GM12864 (cell line): Measurements from ENCODE around the gene ADGRG6.

Experiments
- DNase-seq: peaks from one replicate; pipeline ENCODE4 v3.0.0-alpha.2; 2011; ENCODE audit warnings: low read depth
- H3K4me3 ChIP-seq: 2 replicates; pipeline ENCODE4 v1.5.1; 2011; ENCODE audit warnings: mild to moderate bottlenecking, low read depth, low read length, control low read depth
- TF ChIP-seq, protein P1 (sequence below): IDR thresholded peaks from 2 replicates; pipeline ENCODE4 v1.5.1; 2011; ENCODE audit warnings: low read depth, mild to moderate bottlenecking, moderate library complexity, low read length, control low read depth, inconsistent platforms; ENCODE audit errors: missing control alignments

ADGRG6 gene

DNA sequence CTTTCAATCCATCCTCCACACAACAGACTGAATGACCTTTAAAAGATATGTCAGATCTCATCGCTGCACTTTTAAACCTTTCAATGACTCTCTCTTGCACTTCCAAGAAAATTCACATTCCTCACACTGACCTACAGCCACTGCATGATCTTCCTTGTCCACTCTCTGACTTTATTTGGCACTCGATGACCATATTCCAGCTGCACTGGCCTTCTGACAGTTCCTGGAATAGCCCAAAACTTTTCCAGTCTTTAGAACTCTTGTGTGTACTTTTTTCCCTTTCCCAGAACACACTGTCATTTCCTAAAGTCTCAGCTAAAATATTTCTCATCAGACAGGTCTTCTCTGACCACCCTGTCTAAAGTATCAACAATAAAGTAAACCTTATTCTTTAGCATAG is 174.6 kb downstream of the ADGRG6 start:
- H3K4me3 ChIP-seq: no peak overlapping the region
- TF ChIP-seq, protein P1, sequence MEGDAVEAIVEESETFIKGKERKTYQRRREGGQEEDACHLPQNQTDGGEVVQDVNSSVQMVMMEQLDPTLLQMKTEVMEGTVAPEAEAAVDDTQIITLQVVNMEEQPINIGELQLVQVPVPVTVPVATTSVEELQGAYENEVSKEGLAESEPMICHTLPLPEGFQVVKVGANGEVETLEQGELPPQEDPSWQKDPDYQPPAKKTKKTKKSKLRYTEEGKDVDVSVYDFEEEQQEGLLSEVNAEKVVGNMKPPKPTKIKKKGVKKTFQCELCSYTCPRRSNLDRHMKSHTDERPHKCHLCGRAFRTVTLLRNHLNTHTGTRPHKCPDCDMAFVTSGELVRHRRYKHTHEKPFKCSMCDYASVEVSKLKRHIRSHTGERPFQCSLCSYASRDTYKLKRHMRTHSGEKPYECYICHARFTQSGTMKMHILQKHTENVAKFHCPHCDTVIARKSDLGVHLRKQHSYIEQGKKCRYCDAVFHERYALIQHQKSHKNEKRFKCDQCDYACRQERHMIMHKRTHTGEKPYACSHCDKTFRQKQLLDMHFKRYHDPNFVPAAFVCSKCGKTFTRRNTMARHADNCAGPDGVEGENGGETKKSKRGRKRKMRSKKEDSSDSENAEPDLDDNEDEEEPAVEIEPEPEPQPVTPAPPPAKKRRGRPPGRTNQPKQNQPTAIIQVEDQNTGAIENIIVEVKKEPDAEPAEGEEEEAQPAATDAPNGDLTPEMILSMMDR: no peak
- no peak for DNase-seq

DNA sequence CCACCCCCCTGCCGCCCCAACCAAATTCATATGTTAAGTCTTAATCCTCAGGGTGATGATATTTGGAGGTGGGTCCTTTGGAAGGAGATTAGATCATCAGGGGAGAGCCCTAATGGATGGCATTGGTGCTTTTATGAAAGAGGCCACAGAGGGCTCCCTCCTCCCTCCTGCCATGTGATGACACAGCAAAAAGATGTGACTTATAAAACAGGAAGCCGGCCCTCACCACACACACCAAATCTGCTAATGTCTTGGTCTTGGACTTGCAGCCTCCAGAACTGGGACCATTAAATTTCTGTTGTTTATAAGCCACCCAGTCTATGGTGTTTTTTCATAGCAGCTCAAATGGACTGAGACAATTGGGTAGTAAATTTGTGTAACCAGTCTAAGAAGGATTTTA is 176.3 kb downstream of the ADGRG6 start:
- no peak overlapping the region for H3K4me3 ChIP-seq
- TF ChIP-seq, protein P1: no peak
- DNase-seq: no peak

DNA sequence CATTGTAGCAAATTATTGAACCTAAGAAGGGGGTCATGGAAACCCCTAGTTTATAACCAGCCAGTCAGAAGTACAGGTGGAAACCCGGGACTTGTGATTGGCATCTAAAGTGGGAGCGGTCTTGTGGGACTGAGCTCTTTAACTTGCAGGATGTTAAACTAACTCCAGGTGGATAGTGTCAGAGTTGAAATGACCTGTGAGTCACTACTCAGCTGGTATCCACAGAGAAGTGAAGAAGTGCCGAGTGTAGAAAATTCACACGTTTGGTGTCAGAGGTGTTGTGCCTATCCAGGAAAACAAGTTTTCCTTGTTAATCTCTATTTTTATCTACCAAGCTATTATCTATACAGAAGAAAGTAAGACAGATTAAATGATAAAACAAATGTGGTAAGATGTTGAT is 179.7 kb downstream of the ADGRG6 start:
- H3K4me3 ChIP-seq: no peak overlapping the region
- DNase-seq: no peak
- TF ChIP-seq, protein P1: no peak

DNA sequence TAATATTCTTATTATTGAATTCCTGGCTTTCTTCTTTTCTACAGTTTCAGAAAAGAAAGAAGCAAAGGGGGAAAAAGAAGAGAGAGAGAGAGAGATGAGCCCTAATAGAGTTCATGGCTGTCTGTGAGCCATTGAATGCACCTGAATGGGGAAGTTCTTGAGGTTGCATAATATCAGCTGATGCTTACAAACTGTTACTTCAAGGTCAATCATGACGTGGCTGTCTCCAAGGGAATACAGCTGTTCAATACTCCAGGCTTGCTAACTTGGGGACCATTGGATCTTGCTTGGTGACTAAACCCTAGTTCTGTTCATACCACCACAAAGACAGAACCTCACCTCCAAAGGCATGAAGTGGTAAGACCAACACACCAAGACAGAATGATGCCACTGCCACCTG is 180.4 kb downstream of the ADGRG6 start:
- TF ChIP-seq, protein P1: no peak
- no peak for DNase-seq

DNA sequence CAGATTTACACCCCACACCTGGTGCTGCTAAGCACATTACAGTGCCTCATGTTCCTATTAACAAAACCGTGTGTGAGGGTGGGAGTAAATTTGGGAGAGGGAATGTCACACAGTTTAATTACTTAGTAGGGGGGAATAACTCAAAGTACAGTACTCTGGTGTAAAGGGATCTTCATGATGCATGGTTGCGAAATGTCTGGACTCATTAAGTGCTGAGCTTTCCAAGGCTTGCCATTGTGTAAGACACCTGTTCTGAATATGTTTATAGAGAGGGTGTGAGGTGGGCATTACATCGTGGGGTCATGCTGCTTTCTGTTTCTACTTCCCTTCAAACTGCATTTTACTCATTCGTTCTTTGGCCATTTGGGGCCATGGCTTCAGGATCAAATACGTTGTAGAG is 181.2 kb downstream of the ADGRG6 start:
- H3K4me3 ChIP-seq: no peak overlapping the region
- TF ChIP-seq, protein P1: no peak
- DNase-seq: no peak

More for the DNA sequence above, 180.4 kb downstream of the ADGRG6 start:
- no peak overlapping the region for H3K4me3 ChIP-seq

DNA sequence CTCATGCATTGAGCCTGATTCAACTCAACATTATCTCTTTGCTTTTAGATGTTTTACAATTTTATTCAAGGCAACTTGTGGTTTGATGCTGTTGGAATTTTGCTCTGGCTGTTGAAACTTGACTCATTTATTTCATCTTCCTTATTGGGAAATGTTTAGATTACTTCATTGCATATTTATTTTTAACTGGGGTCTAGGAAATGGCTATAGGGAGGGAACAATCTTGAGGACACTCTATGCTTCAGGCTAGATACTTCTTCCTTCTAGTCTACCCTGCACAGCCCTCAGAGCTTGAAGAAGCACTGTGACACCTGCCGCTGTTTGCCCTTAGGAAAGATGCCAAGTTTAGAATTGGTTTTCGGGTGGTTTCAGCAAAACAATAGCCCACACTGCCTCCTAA is 183.4 kb downstream of the ADGRG6 start:
- TF ChIP-seq, protein P1: no peak
- DNase-seq: no peak
- no peak overlapping the region for H3K4me3 ChIP-seq

DNA sequence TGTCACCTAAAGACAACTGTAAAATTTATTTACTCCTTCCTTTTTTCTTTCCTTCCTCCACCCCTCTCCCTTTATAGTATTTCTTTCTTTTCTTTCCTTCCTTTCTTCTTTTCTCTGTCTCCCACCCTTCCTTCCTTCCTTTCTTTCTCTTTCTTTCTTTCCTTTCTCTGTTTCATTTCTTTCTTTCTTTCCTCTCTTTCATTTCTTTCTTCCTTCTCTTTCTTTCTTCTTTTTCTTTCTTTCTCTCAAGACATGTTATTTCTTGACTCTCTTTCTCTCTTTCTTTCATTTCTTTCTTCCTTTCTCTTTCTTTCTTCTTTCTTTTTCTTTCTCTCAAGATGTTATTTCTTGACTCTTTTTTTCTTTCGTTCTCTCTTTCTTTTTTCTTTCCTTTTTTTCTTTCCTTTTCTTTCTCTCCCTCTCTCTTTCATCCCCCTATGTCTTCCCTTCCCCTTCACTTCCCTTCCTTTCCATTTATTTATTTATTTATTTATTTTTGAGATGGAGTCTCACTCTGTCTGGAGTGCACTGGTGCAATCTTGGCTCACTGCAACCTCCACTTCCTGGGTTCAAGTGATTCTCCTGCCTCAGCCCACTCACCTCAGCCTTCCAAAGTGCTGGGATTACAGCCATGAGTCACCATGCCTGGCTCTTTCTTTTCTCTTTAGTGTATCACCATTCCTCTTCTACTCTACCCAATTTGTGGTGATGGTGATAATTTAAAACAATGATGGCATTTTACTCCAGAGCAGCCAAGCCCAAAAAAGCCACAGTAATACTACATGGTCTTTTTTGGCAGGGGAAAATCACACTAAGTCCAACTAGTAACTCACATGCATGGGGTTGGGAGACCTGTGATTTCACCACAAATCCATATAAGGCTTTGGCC is 188.2 kb downstream of the ADGRG6 start:
- H3K4me3 ChIP-seq: no peak overlapping the region
- DNase-seq: no peak
- TF ChIP-seq, protein P1: no peak
